ENCODE results near the gene NDUFV2. TPM values are rescaled to one million over a fixed set of nuclear protein-coding genes. Genes with fewer than 3 reads are reported as not detected.
"Not testable (repeated sequence)": the region's sequence is repeated elsewhere in the genome, so short reads cannot be mapped to it uniquely, and the experiment has no call there.

The NDUFV2 gene
- total RNA-seq, 1 experiment from 2014 or later, result 215 TPM

DNA sequence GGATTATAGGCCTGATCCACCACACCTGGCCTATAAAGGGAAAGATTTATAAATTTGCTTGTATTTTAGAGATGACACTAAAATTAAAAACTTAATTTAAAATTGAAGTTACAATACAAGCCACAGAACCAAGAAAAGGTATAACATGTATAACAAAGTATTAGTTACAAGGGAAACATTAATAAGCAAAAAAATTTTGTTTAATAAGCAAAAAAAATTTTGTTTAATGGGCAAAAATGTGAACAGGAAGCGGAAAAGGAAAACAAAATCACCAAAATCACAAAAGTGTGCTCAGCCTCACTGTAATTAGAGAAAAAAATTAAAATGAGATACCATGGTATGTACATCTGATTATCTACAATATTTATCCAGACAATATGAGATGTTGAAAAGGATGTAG is 15.9 kb upstream of the NDUFV2 start:
- no peaks in the 10 kb centered on the region for H3K36me3 ChIP-seq (ENCODE audit: low read depth)
- no peak overlapping the region for H3K4me3 ChIP-seq
- H3K9me3 ChIP-seq (ENCODE audit: insufficient read depth, low read depth), result no peaks in the 10 kb centered on the region
- TF ChIP-seq EZH2 (IDR thresholded peaks at IDR 0.05; ENCODE audit: low read depth), result no peak
- TF ChIP-seq, protein P1, sequence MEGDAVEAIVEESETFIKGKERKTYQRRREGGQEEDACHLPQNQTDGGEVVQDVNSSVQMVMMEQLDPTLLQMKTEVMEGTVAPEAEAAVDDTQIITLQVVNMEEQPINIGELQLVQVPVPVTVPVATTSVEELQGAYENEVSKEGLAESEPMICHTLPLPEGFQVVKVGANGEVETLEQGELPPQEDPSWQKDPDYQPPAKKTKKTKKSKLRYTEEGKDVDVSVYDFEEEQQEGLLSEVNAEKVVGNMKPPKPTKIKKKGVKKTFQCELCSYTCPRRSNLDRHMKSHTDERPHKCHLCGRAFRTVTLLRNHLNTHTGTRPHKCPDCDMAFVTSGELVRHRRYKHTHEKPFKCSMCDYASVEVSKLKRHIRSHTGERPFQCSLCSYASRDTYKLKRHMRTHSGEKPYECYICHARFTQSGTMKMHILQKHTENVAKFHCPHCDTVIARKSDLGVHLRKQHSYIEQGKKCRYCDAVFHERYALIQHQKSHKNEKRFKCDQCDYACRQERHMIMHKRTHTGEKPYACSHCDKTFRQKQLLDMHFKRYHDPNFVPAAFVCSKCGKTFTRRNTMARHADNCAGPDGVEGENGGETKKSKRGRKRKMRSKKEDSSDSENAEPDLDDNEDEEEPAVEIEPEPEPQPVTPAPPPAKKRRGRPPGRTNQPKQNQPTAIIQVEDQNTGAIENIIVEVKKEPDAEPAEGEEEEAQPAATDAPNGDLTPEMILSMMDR (conservative IDR thresholded peaks at IDR 0.05), result no peak
- no peak overlapping the region for H3K27ac ChIP-seq
- no peaks in the 10 kb centered on the region for H3K79me2 ChIP-seq (ENCODE audit: low read depth)
- H3K4me2 ChIP-seq, result no peak overlapping the region
- H3K27me3 ChIP-seq (ENCODE audit: insufficient read depth, low read depth), result no peaks in the 10 kb centered on the region
- no peaks in the 10 kb centered on the region for H3K9me2 ChIP-seq (ENCODE audit: insufficient read depth)
- intact Hi-C loops (cut with micrococcal nuclease; ENCODE audit: unreplicated experiment), result no loop called here
- no peaks in the 10 kb centered on the region for H4K20me1 ChIP-seq (ENCODE audit: insufficient read depth)
- H3K4me1 ChIP-seq (replicated peaks; ENCODE audit: insufficient read depth), result no peaks in the 10 kb centered on the region
- H2AFZ ChIP-seq, result no peak overlapping the region
- ChIA-PET CTCF (no interaction called here), POLR2A (ENCODE audit: unreplicated experiment) (no interaction called here)
- no peaks in the 10 kb centered on the region for H3F3A ChIP-seq (ENCODE audit: insufficient read depth, low read depth)
- DNase-seq, result no peak
- no TSS peak for BruUV-seq (replicated peaks)

DNA sequence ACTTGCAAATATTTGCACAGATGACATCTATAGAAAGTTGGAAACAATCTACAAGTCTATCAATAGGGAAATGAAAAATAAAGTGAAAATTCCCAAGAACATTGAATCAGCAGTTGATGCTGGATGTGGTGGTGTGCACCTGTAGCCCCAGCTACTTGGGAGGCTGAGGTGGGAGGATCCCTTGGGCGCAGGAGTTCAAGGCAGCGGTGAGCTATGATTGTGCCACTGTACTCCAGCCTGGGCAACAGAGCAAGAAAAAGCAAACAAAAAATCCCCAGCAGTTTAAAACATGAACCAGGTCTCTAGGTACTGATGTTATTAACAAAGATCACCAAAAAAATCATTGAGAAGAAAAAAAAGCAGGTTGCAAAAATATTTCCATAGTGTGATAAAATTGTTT is 15.4 kb upstream of the NDUFV2 start:
- intact Hi-C loops (cut with micrococcal nuclease; ENCODE audit: unreplicated experiment), result no loop called here
- Histone ChIP-seq H3K4me2 (no peak overlapping the region), H3K4me1 (replicated peaks; ENCODE audit: insufficient read depth) (no peaks in the 10 kb centered on the region), H4K20me1 (ENCODE audit: insufficient read depth) (no peaks in the 10 kb centered on the region), H3F3A (ENCODE audit: insufficient read depth, low read depth) (no peaks in the 10 kb centered on the region), H3K9me2 (ENCODE audit: insufficient read depth) (no peaks in the 10 kb centered on the region), H3K27ac (no peak overlapping the region), H3K79me2 (ENCODE audit: low read depth) (no peaks in the 10 kb centered on the region), H3K36me3 (ENCODE audit: low read depth) (no peaks in the 10 kb centered on the region), H3K9me3 (ENCODE audit: insufficient read depth, low read depth) (no peaks in the 10 kb centered on the region), H3K4me3 (no peak overlapping the region), H3K27me3 (ENCODE audit: insufficient read depth, low read depth) (no peaks in the 10 kb centered on the region), H2AFZ (no peak overlapping the region)
- CTCF ChIA-PET, result no interaction called here
- no peak for DNase-seq
- no TSS peak for BruUV-seq (replicated peaks)
- POLR2A ChIA-PET (ENCODE audit: unreplicated experiment), result no interaction called here
- TF ChIP-seq, protein P1 (conservative IDR thresholded peaks at IDR 0.05), result no peak
- no peak for TF ChIP-seq EZH2 (IDR thresholded peaks at IDR 0.05; ENCODE audit: low read depth)

DNA sequence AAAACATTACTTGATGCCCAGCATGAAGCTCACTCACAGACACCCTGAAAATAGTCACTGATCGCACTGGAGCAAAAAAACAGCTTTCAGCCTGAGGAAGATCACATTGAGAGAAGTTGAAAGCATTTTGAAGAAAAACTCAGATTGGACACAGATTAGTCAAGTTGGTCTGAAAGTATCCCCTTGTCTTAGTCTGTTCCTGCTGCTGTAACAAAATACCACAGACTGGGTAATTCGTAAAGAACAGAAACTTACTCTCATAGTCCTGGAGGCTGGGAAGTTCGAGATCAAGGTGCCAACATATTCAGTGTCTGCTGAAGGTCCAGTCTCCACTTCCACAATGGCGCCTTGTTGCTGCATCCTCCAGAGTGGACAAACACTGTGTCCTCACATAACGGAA is 14.2 kb upstream of the NDUFV2 start:
- no peaks in the 10 kb centered on the region for H3K9me2 ChIP-seq (ENCODE audit: insufficient read depth)
- no peak overlapping the region for H3K4me2 ChIP-seq
- no peak for TF ChIP-seq EZH2 (IDR thresholded peaks at IDR 0.05; ENCODE audit: low read depth)
- TF ChIP-seq, protein P1 (conservative IDR thresholded peaks at IDR 0.05), result no peak
- no peak overlapping the region for H3K4me3 ChIP-seq
- no peaks in the 10 kb centered on the region for H3K9me3 ChIP-seq (ENCODE audit: insufficient read depth, low read depth)
- H3K79me2 ChIP-seq (ENCODE audit: low read depth), result no peaks in the 10 kb centered on the region
- H3K27ac ChIP-seq, result no peak overlapping the region
- H3K4me1 ChIP-seq (replicated peaks; ENCODE audit: insufficient read depth), result no peaks in the 10 kb centered on the region
- no peaks in the 10 kb centered on the region for H3K36me3 ChIP-seq (ENCODE audit: low read depth)
- DNase-seq, result no peak
- POLR2A ChIA-PET (ENCODE audit: unreplicated experiment), result no interaction called here
- no peaks in the 10 kb centered on the region for H4K20me1 ChIP-seq (ENCODE audit: insufficient read depth)
- no peak overlapping the region for H2AFZ ChIP-seq
- no peaks in the 10 kb centered on the region for H3K27me3 ChIP-seq (ENCODE audit: insufficient read depth, low read depth)
- BruUV-seq (replicated peaks), result no TSS peak
- intact Hi-C loops (cut with micrococcal nuclease; ENCODE audit: unreplicated experiment), result no loop called here
- CTCF ChIA-PET, result no interaction called here
- no peaks in the 10 kb centered on the region for H3F3A ChIP-seq (ENCODE audit: insufficient read depth, low read depth)

DNA sequence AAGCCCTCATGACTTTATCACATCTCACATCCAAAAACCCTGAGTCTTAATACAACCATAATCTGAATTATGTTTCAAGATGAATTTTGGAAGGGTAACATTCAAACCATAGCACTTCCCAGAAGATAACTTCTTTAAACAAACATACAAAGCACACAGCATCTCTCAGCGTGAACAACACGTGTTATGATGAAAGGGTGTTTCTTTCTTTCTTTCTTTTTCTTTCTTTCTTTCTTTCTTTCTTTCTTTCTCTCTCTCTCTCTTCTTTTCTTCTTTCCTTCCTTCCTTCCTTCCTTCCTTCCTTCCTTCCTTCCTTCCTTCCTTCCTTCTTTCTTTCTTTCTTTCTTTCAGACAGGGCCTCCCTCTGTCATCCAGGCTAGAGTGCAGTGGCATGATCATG is 13.8 kb upstream of the NDUFV2 start:
- H3K4me1 ChIP-seq (replicated peaks; ENCODE audit: insufficient read depth); H3K36me3 ChIP-seq (ENCODE audit: low read depth); intact Hi-C loops (cut with micrococcal nuclease; ENCODE audit: unreplicated experiment); DNase-seq; H3K27ac ChIP-seq; H3K9me3 ChIP-seq (ENCODE audit: insufficient read depth, low read depth); H2AFZ ChIP-seq; H3K9me2 ChIP-seq (ENCODE audit: insufficient read depth); H3F3A ChIP-seq (ENCODE audit: insufficient read depth, low read depth); BruUV-seq (replicated peaks); CTCF ChIA-PET; H3K4me3 ChIP-seq; POLR2A ChIA-PET (ENCODE audit: unreplicated experiment); H4K20me1 ChIP-seq (ENCODE audit: insufficient read depth); H3K27me3 ChIP-seq (ENCODE audit: insufficient read depth, low read depth); H3K4me2 ChIP-seq; H3K79me2 ChIP-seq (ENCODE audit: low read depth): not testable (repeated sequence)

Data from PC-9 (cell line).